Measurements from ENCODE around the gene PSMD14. TPM values are rescaled to one million over a fixed set of nuclear protein-coding genes. Genes with fewer than 3 reads are reported as not detected.

Gene PSMD14
- total and polyA plus RNA-seq, 2 experiments from 2014 or later = 70.2 to 71.0 TPM

GRCh38 chr2:161409308-161409907, 101.2 kb downstream of the PSMD14 start:
- WGBS (ENCODE audit: low lambda C conversion rate, missing lambda C conversion rate) = 95% methylated on average over 1 of the region's 1 CpG
- H3K27ac ChIP-seq = no peak overlapping the region
- H3K4me2 ChIP-seq = no peak overlapping the region
- no peak for DNase-seq (ENCODE audit: low spot score)
- no peaks in the 10 kb centered on the region for H3K79me2 ChIP-seq
- no peaks in the 10 kb centered on the region for H3K9me3 ChIP-seq (ENCODE audit: low read depth)
- H2AFZ ChIP-seq = no peak overlapping the region
- H4K20me1 ChIP-seq (ENCODE audit: insufficient read depth, poor library complexity, severe bottlenecking) = no peaks in the 10 kb centered on the region
- no peaks in the 10 kb centered on the region for H3K36me3 ChIP-seq (replicated peaks; ENCODE audit: insufficient read depth, low read depth)
- H3K4me3 ChIP-seq = no peak overlapping the region
- H3K4me1 ChIP-seq (ENCODE audit: insufficient read depth) = peaks cover 4% of the 10 kb centered on the region
- no peak for TF ChIP-seq EZH2phosphoT487 (IDR thresholded peaks at IDR 0.05; ENCODE audit: low read depth, severe bottlenecking, unreplicated experiment)
- no peak for TF ChIP-seq CTCF (IDR thresholded peaks at IDR 0.05; ENCODE audit: poor library complexity)
- no peak for TF ChIP-seq EZH2 (IDR thresholded peaks at IDR 0.05; ENCODE audit: borderline replicate concordance)
- no peaks in the 10 kb centered on the region for H3K9me2 ChIP-seq (replicated peaks; ENCODE audit: insufficient read depth)
- peaks cover 19% of the 10 kb centered on the region for H3K27me3 ChIP-seq

- H3K4me2 ChIP-seq = no peak overlapping the region
- H3K9me3 ChIP-seq (ENCODE audit: low read depth) = no peaks in the 10 kb centered on the region
- TF ChIP-seq EZH2 (IDR thresholded peaks at IDR 0.05; ENCODE audit: borderline replicate concordance) = no peak
- no peak for TF ChIP-seq CTCF (IDR thresholded peaks at IDR 0.05; ENCODE audit: poor library complexity)
- TF ChIP-seq EZH2phosphoT487 (IDR thresholded peaks at IDR 0.05; ENCODE audit: low read depth, severe bottlenecking, unreplicated experiment) = no peak
- no peaks in the 10 kb centered on the region for H4K20me1 ChIP-seq (ENCODE audit: insufficient read depth, poor library complexity, severe bottlenecking)
- no peaks in the 10 kb centered on the region for H3K36me3 ChIP-seq (replicated peaks; ENCODE audit: insufficient read depth, low read depth)
- H3K79me2 ChIP-seq = no peaks in the 10 kb centered on the region
- no peak overlapping the region for H2AFZ ChIP-seq
- H3K4me3 ChIP-seq = no peak overlapping the region
- no peak for DNase-seq (ENCODE audit: low spot score)
- peaks cover 48% of the 10 kb centered on the region for H3K27me3 ChIP-seq
- H3K9me2 ChIP-seq (replicated peaks; ENCODE audit: insufficient read depth) = no peaks in the 10 kb centered on the region
- no peak overlapping the region for H3K27ac ChIP-seq
- peaks cover 10% of the 10 kb centered on the region for H3K4me1 ChIP-seq (ENCODE audit: insufficient read depth)
Observed at GRCh38 chr2:161412346-161412745, 104.1 kb downstream of the PSMD14 start.

- H3K27ac ChIP-seq = no peak overlapping the region
- H4K20me1 ChIP-seq (ENCODE audit: insufficient read depth, poor library complexity, severe bottlenecking) = no peaks in the 10 kb centered on the region
- H3K9me2 ChIP-seq (replicated peaks; ENCODE audit: insufficient read depth) = no peaks in the 10 kb centered on the region
- H2AFZ ChIP-seq = peak overlapping the region; percentile 18
- no peaks in the 10 kb centered on the region for H3K79me2 ChIP-seq
- H3K27me3 ChIP-seq = peaks cover 68% of the 10 kb centered on the region
- H3K9me3 ChIP-seq (ENCODE audit: low read depth) = no peaks in the 10 kb centered on the region
- peak overlapping the region; percentile 35 for H3K4me3 ChIP-seq
- no peaks in the 10 kb centered on the region for H3K36me3 ChIP-seq (replicated peaks; ENCODE audit: insufficient read depth, low read depth)
- peak overlapping the region; percentile 94 for H3K4me2 ChIP-seq
- TF ChIP-seq CTCF (IDR thresholded peaks at IDR 0.05; ENCODE audit: poor library complexity) = no peak
- no peak for TF ChIP-seq EZH2phosphoT487 (IDR thresholded peaks at IDR 0.05; ENCODE audit: low read depth, severe bottlenecking, unreplicated experiment)
- no peak for TF ChIP-seq EZH2 (IDR thresholded peaks at IDR 0.05; ENCODE audit: borderline replicate concordance)
- H3K4me1 ChIP-seq (ENCODE audit: insufficient read depth) = peaks cover 18% of the 10 kb centered on the region
- WGBS (ENCODE audit: low lambda C conversion rate, missing lambda C conversion rate) = 1% methylated on average over 67 of the region's 69 CpGs
- peak; percentile 32 for DNase-seq (ENCODE audit: low spot score)
Observed at GRCh38 chr2:161414042-161415033, 106.1 kb downstream of the PSMD14 start.
